Pancreas (tissue), 10 donors: ENCODE results near the gene SCRN1. TPM values are rescaled to one million over a fixed set of nuclear protein-coding genes. Genes with fewer than 3 reads are reported as not detected.
A peak's percentile ranks its signal among the peaks of the same experiment; 100 is the strongest.

ENCODE experiments used
- ATAC-seq, 4 donors: fragments of 200-7000 bp; cut with Tn5 transposase; one replicate each; pipeline versions ENCODE4 v1.8.0 to v1.9.1; 2020; ENCODE audit warnings: mild to moderate bottlenecking in 4 of 4, moderate library complexity in 4 of 4
- DNase-seq, 6 donors: peaks; one replicate each; pipeline ENCODE4 v3.0.0-alpha.2; 2020
- FAIRE-seq: peaks from 2 replicates; lab custom pipeline; 2012; peaks lifted over from hg19 to GRCh38; lab: Jason Lieb, UNC
- H3K27ac ChIP-seq, 4 donors: fragments of 200-600 bp; sonication (generic); 1 replicate in 3 of 4; 2 replicates in 1 of 4; pipeline versions ENCODE4 v1.5.0 to v1.8.0; 2020
- H3K27me3 ChIP-seq, 4 donors: fragments of 200-600 bp; one replicate each; pipeline ENCODE4 v1.8.0; 2021
- H3K36me3 ChIP-seq, 3 donors: fragments of 200-600 bp; sonication (generic) in 1 of 3; one replicate each; pipeline versions ENCODE4 v1.5.0 to v1.8.0; 2020 to 2021
- H3K4me1 ChIP-seq, 3 donors: fragments of 200-600 bp; one replicate each; pipeline ENCODE4 v1.8.0; 2021
- H3K4me3 ChIP-seq, 4 donors: fragments of 200-600 bp; sonication (generic) in 2 of 4; one replicate each; pipeline versions ENCODE4 v1.5.0 to v1.8.0; 2020 to 2021
- H3K9me3 ChIP-seq, 4 donors: fragments of 200-600 bp; one replicate each; pipeline ENCODE4 v1.8.0; 2021
- WGBS, 2 donors: extraction: QIAGEN DNeasy Blood & Tissue Kit; methylation state at CpG; one replicate each; pipeline ENCODE4 v1.1.7; 2013; 5-methylcytosine and 5-hydroxymethylcytosine counted together
- intact Hi-C, 3 donors: fragments of 100-400 bp; cut with DNase I; formaldehyde crosslinking; loops; one replicate each; pipeline versions ENCODE4 v1.11.1 to v1.14.2; 2022
- polyA plus RNA-seq, 2 donors: library from polyadenylated mRNA; stranded (reverse); fragments of 200-250 nt; gene quantifications; one replicate each; pipeline ENCODE4 v1.2.3, GENCODE V29; 2013
- total RNA-seq, 6 donors: library from RNA; stranded (reverse); fragmentation: NEBNext Ultra II Directional in 4 of 6; extraction: Animal tissue kit (Norgen Biotek cat#: 25700) in 4 of 6; gene quantifications; one replicate each; pipeline versions ENCODE4 v1.2.1 to v1.2.4, GENCODE V29; 2021 to 2023
- TF ChIP-seq, protein P1 (sequence below), 4 donors: fragments of 200-600 bp; sonication (generic) in 3 of 4; IDR thresholded peaks; one replicate each; pipeline versions ENCODE4 v1.5.0 to v1.8.0; 2021; ENCODE audit warnings: antibody characterized with exemption in 4 of 4
- donor health status: healthy with polysubstance abuse.
- donor health status: DM: no; HTN: no; CAD: no; lungs with moderate emphysema.
- donor health status: DM: no; HTN: no; CAD: no.
- donor health status: control.
- donor health status: control.
- donor health status: Bipolar disorder and iron deficiency.
- donor health status: DM: yes; HTN: yes; CAD: no.
- donor health status: DM: no; HTN: no; CAD: no.
- donor health status: DM: no; HTN: no; CAD: no.
- donor health status: DM: yes; HTN: yes; CAD: no.

Gene SCRN1
- total and polyA plus RNA-seq, 8 donors, result 7.7 to 48.0 (median 32.3) TPM

DNA sequence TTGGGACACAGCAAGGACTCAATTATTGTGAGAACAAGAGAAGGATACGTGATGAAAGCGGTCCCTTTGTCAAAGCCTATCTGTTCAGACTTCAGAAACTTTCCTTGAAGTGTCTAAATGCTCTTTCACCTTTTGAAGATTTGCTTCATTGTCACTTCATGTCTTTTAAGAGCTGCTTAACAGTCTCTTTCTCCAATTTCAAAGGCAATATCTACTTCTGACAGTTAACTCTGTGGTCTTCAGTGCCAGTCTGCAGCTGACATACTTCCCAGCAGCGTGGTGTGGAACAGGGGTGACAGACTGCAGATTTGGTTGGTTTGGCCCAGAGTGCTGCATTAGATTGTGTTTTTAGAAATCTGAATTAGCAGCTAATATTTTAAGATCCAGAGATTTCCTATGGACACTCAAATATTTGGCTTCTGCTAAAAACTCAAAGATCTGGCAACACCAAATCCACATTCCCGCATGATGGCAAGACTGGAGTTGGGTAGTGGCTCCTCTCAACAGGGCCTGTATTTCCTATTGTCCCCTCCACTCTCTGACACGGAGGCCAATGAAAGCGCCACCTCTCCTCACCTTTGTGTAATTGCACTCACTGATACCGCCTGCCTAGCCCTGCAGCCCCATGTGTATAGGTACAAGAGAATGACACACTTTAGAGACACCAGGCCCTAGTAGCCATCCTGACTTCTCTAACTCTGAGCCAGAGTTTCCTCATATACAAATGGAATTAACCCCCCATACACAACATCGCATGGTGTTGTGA, 11.5 kb downstream of the SCRN1 start:
- TF ChIP-seq, protein P1, sequence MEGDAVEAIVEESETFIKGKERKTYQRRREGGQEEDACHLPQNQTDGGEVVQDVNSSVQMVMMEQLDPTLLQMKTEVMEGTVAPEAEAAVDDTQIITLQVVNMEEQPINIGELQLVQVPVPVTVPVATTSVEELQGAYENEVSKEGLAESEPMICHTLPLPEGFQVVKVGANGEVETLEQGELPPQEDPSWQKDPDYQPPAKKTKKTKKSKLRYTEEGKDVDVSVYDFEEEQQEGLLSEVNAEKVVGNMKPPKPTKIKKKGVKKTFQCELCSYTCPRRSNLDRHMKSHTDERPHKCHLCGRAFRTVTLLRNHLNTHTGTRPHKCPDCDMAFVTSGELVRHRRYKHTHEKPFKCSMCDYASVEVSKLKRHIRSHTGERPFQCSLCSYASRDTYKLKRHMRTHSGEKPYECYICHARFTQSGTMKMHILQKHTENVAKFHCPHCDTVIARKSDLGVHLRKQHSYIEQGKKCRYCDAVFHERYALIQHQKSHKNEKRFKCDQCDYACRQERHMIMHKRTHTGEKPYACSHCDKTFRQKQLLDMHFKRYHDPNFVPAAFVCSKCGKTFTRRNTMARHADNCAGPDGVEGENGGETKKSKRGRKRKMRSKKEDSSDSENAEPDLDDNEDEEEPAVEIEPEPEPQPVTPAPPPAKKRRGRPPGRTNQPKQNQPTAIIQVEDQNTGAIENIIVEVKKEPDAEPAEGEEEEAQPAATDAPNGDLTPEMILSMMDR (IDR thresholded peaks at IDR 0.05), result no peak
- H3K4me3 ChIP-seq, result no peak overlapping the region
- no peaks in the 10 kb centered on the region for H3K9me3 ChIP-seq
- H3K27me3 ChIP-seq, result no peaks in the 10 kb centered on the region
- DNase-seq, result peak in 4 of 6 donors; percentile 50 to 77 (median 70)
- H3K27ac ChIP-seq, result peak overlapping the region in 1 of 4 donors; percentile 8
- intact Hi-C loops, result no loop called here
- no peak for FAIRE-seq
- H3K4me1 ChIP-seq, result peaks cover 5 to 29% (median 7%) of the 10 kb centered on the region in 3 donors
- ATAC-seq, result peak; percentile 84 to 93 (median 90)
- 49 to 50% methylated on average over 8 of the region's 8 CpGs for WGBS, 2 donors
- H3K36me3 ChIP-seq, result no peaks in the 10 kb centered on the region

DNA sequence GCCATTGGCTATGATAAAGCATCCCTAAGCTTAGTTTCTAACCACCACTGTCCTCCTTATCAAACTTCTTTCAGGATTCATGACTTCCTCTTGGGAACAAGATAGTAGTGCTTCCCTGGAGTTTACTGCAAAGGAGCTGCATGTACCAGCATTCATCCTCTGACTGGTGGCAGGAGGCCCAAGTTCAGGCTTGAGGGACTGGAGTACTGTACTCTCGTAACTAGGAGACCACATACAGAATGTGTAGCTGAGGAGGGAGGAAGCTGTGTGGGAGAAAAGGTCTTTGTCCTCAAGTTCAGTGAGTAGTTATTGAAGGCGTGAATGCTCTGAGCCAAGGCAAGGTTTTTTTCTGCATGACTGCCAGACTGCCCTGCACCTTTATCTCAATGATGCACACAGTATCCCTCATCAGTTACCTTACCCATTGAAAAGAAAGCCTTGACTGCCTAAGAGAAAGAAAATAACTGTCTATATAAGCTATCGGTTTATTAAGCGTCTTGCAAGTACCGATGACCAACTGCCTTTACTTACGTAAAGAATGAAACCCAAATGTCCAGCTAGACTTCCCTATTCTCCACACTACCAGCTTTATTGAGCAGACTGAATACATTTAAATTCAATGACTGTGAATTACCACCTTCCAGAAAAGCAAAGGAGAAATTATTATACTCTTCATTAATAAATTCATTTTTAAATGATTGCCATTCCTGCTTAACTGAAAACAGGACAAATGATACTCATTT, 12.8 kb downstream of the SCRN1 start:
- Histone ChIP-seq H3K9me3 (no peaks in the 10 kb centered on the region), H3K27me3 (no peaks in the 10 kb centered on the region), H3K36me3 (no peaks in the 10 kb centered on the region), H3K4me1 (peaks cover 5 to 29% (median 7%) of the 10 kb centered on the region in 3 donors), H3K27ac (no peak overlapping the region), H3K4me3 (no peak overlapping the region)
- intact Hi-C loops, result no loop called here
- peak in 2 of 4 donors; percentile 17 to 21 for ATAC-seq
- TF ChIP-seq, protein P1 (IDR thresholded peaks at IDR 0.05), result no peak
- no peak for DNase-seq
- 74 to 90% methylated on average over 6 of the region's 6 CpGs for WGBS, 2 donors
- FAIRE-seq, result no peak

DNA sequence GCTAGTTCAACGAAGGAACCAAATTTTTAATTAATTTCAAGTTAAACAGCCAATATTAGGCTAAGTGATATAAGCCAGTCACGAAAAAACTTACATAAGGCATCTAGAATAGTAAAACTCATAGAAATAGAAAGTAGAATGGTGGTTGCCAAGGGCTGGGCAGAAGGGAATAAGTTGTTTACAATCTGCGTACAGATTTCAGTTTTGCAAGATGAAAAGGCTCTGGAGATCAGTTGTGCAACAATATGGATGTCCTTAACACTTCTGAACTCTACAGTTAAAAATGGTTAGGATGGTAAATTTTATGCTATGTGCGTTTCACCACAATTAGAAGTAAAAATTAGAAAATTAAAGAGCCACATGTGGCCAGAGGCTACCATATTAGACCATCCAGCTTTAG, 13.3 kb downstream of the SCRN1 start:
- ATAC-seq (peak in 1 of 4 donors; percentile 24), DNase-seq (no peak), FAIRE-seq (no peak)
- TF ChIP-seq, protein P1 (IDR thresholded peaks at IDR 0.05), result no peak
- no peak overlapping the region for H3K4me3 ChIP-seq
- H3K27me3 ChIP-seq, result no peaks in the 10 kb centered on the region
- H3K36me3 ChIP-seq, result no peaks in the 10 kb centered on the region
- no peaks in the 10 kb centered on the region for H3K9me3 ChIP-seq
- WGBS, 2 donors, result 87 to 93% methylated on average over 4 of the region's 4 CpGs
- peaks cover 5 to 29% (median 7%) of the 10 kb centered on the region in 3 donors for H3K4me1 ChIP-seq
- H3K27ac ChIP-seq, result no peak overlapping the region
- intact Hi-C loops, result no loop called here

DNA sequence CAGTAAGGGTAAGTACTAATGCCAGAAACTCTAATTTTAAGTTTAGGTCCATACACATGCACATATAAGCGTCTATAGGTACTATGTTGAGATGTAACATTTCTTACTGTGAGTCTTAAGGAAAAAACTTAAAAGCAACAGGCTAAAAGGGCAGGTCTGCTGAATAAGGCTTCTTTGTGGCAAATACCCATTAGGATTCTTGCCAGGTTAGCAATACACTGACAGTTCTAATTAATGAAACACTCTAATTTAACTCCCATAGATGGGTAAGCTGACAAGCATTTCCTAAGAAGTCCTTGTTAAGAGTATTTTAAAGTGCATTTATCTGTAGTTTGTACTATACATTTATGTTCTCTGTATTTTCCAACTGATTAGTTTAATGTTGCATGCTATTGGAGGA, 14.0 kb downstream of the SCRN1 start:
- Histone ChIP-seq H3K36me3 (no peaks in the 10 kb centered on the region), H3K4me3 (no peak overlapping the region), H3K4me1 (peaks cover 5 to 29% (median 7%) of the 10 kb centered on the region in 3 donors), H3K27ac (no peak overlapping the region), H3K27me3 (no peaks in the 10 kb centered on the region), H3K9me3 (no peaks in the 10 kb centered on the region)
- WGBS, 2 donors, result 64 to 73% methylated on average over 1 of the region's 1 CpG
- FAIRE-seq (no peak), ATAC-seq (peak in 1 of 4 donors; percentile 47), DNase-seq (no peak)
- intact Hi-C loops, result no loop called here
- TF ChIP-seq, protein P1 (IDR thresholded peaks at IDR 0.05), result no peak
